22Rv1 (cell line): ENCODE data around the gene TOM1L1.

Source experiments
- CTCF ChIP-seq: fragments of 450-650 bp; IDR thresholded peaks from 2 replicates; pipeline ENCODE4 v1.5.1; 2017; ENCODE audit warnings: mild to moderate bottlenecking
- ZFX ChIP-seq: fragments of 450-650 bp; IDR thresholded peaks from 2 replicates; pipeline ENCODE4 v1.6.1; 2017; ENCODE audit warnings: antibody characterized with exemption, borderline replicate concordance

- TF ChIP-seq CTCF (no peak), ZFX (no peak)
These were observed 84.8 kb downstream of the TOM1L1 start for GRCh38 chr17:54985476-54985875.
